Pancreas (tissue), 10 donors: ENCODE data around the gene IGFBP5. TPM values are rescaled to one million over a fixed set of nuclear protein-coding genes. Genes with fewer than 3 reads are reported as not detected.

Experiments
- ATAC-seq, 4 donors: fragments of 200-7000 bp; cut with Tn5 transposase; one replicate each; pipeline versions ENCODE4 v1.8.0 to v1.9.1; 2020; ENCODE audit warnings: mild to moderate bottlenecking in 4 of 4, moderate library complexity in 4 of 4
- DNase-seq, 6 donors: peaks; one replicate each; pipeline ENCODE4 v3.0.0-alpha.2; 2020
- FAIRE-seq: peaks from 2 replicates; lab custom pipeline; 2012; peaks lifted over from hg19 to GRCh38; lab: Jason Lieb, UNC
- H3K27ac ChIP-seq, 4 donors: fragments of 200-600 bp; sonication (generic); 1 replicate in 3 of 4; 2 replicates in 1 of 4; pipeline versions ENCODE4 v1.5.0 to v1.8.0; 2020
- H3K27me3 ChIP-seq, 4 donors: fragments of 200-600 bp; one replicate each; pipeline ENCODE4 v1.8.0; 2021
- H3K36me3 ChIP-seq, 3 donors: fragments of 200-600 bp; sonication (generic) in 1 of 3; one replicate each; pipeline versions ENCODE4 v1.5.0 to v1.8.0; 2020 to 2021
- H3K4me1 ChIP-seq, 3 donors: fragments of 200-600 bp; one replicate each; pipeline ENCODE4 v1.8.0; 2021
- H3K4me3 ChIP-seq, 4 donors: fragments of 200-600 bp; sonication (generic) in 2 of 4; one replicate each; pipeline versions ENCODE4 v1.5.0 to v1.8.0; 2020 to 2021
- H3K9me3 ChIP-seq, 4 donors: fragments of 200-600 bp; one replicate each; pipeline ENCODE4 v1.8.0; 2021
- WGBS, 2 donors: extraction: QIAGEN DNeasy Blood & Tissue Kit; methylation state at CpG; one replicate each; pipeline ENCODE4 v1.1.7; 2013; 5-methylcytosine and 5-hydroxymethylcytosine counted together
- intact Hi-C, 3 donors: fragments of 100-400 bp; cut with DNase I; formaldehyde crosslinking; loops; one replicate each; pipeline versions ENCODE4 v1.11.1 to v1.14.2; 2022
- polyA plus RNA-seq, 2 donors: library from polyadenylated mRNA; stranded (reverse); fragments of 200-250 nt; gene quantifications; one replicate each; pipeline ENCODE4 v1.2.3, GENCODE V29; 2013
- total RNA-seq, 6 donors: library from RNA; stranded (reverse); fragmentation: NEBNext Ultra II Directional in 4 of 6; extraction: Animal tissue kit (Norgen Biotek cat#: 25700) in 4 of 6; gene quantifications; one replicate each; pipeline versions ENCODE4 v1.2.1 to v1.2.4, GENCODE V29; 2021 to 2023
- TF ChIP-seq, protein P1 (sequence below), 4 donors: fragments of 200-600 bp; sonication (generic) in 3 of 4; IDR thresholded peaks; one replicate each; pipeline versions ENCODE4 v1.5.0 to v1.8.0; 2021; ENCODE audit warnings: antibody characterized with exemption in 4 of 4
- donor health status: healthy with polysubstance abuse.
- donor health status: DM: no; HTN: no; CAD: no; lungs with moderate emphysema.
- donor health status: DM: no; HTN: no; CAD: no.
- donor health status: control.
- donor health status: control.
- donor health status: Bipolar disorder and iron deficiency.
- donor health status: DM: yes; HTN: yes; CAD: no.
- donor health status: DM: no; HTN: no; CAD: no.
- donor health status: DM: no; HTN: no; CAD: no.
- donor health status: DM: yes; HTN: yes; CAD: no.

IGFBP5 gene
- total and polyA plus RNA-seq, 8 donors: 8.2 to 91.6 (median 23.2) TPM

DNA sequence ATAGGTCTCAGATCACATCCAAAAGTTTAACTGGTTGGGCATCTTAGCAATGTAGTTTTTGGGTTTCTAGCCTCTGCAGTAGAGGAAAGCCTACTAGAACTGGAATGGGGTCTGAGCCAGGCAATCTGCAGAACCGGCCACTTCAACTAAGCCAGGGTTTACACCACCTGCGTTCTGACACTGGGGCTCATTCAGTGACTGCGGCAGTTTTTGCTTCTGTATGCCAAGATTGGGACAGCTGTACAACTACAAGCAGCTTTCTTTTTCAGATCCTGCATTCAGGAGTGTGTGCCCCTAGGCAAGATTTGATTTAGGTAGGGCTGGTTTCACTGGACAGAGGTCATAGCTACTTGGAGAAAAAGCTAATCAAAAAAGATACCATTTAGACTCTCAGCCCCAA lies 43.7 kb upstream of the IGFBP5 start:
- Histone ChIP-seq H3K4me3 (no peak overlapping the region), H3K4me1 (no peaks in the 10 kb centered on the region), H3K9me3 (no peaks in the 10 kb centered on the region), H3K27ac (no peak overlapping the region), H3K27me3 (no peaks in the 10 kb centered on the region), H3K36me3 (no peaks in the 10 kb centered on the region)
- DNase-seq (no peak), ATAC-seq (no peak), FAIRE-seq (no peak)
- intact Hi-C loops: no loop called here
- TF ChIP-seq, protein P1, sequence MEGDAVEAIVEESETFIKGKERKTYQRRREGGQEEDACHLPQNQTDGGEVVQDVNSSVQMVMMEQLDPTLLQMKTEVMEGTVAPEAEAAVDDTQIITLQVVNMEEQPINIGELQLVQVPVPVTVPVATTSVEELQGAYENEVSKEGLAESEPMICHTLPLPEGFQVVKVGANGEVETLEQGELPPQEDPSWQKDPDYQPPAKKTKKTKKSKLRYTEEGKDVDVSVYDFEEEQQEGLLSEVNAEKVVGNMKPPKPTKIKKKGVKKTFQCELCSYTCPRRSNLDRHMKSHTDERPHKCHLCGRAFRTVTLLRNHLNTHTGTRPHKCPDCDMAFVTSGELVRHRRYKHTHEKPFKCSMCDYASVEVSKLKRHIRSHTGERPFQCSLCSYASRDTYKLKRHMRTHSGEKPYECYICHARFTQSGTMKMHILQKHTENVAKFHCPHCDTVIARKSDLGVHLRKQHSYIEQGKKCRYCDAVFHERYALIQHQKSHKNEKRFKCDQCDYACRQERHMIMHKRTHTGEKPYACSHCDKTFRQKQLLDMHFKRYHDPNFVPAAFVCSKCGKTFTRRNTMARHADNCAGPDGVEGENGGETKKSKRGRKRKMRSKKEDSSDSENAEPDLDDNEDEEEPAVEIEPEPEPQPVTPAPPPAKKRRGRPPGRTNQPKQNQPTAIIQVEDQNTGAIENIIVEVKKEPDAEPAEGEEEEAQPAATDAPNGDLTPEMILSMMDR (IDR thresholded peaks at IDR 0.05): no peak
- WGBS, 2 donors: 67 to 69% methylated on average over 3 of the region's 3 CpGs

DNA sequence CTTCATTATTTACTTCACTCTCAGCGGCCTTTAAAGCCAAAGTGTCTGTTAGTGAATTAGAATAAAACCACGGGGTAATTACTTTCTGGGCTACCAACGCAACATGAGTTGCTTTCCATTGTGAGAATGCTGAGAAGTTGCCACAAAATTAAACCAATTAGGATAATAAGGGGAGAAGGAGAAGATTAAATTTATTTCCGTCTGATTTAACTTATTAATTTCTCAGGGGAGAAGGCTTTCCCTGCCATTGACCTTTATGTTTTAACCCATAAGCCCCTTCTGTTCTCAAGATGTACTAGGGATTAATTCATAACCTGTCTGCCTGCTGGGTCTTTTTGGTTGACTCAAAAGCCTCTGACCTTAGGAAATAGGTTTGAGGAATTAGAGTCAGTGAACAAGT lies 42.3 kb upstream of the IGFBP5 start:
- DNase-seq: no peak
- intact Hi-C loops: no loop called here
- no peaks in the 10 kb centered on the region for H3K4me1 ChIP-seq
- TF ChIP-seq, protein P1 (IDR thresholded peaks at IDR 0.05): no peak
- WGBS, 2 donors: 75 to 81% methylated on average over 4 of the region's 4 CpGs
- no peaks in the 10 kb centered on the region for H3K36me3 ChIP-seq
- no peaks in the 10 kb centered on the region for H3K9me3 ChIP-seq
- H3K27ac ChIP-seq: no peak overlapping the region
- H3K4me3 ChIP-seq: no peak overlapping the region
- no peaks in the 10 kb centered on the region for H3K27me3 ChIP-seq
- FAIRE-seq: no peak
- no peak for ATAC-seq

DNA sequence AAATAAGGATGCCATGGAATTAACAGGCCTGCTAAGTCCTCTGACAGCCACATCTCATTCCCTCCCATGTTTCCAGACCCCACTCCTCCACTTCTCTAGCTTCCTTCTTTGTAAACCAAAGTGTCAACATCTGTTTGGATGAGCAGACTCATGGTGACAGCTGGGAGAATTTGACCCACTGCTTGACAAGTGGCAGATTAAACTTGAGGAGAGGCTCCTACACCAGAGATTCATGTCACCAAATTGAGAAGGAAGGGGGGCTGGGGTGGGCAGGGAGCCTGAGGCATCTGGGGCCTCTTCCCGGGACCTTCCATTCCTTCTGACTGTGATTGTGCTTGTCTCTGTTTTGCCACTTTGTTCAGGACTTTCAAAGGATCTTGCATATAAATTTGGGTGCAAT lies 41.0 kb upstream of the IGFBP5 start:
- H3K36me3 ChIP-seq: no peaks in the 10 kb centered on the region
- 0% methylated on average over 1 of the region's 1 CpG for WGBS, 2 donors
- intact Hi-C loops: no loop called here
- no peaks in the 10 kb centered on the region for H3K9me3 ChIP-seq
- H3K27ac ChIP-seq: no peak overlapping the region
- H3K4me3 ChIP-seq: no peak overlapping the region
- H3K27me3 ChIP-seq: no peaks in the 10 kb centered on the region
- no peak for FAIRE-seq
- H3K4me1 ChIP-seq: no peaks in the 10 kb centered on the region
- no peak for DNase-seq
- TF ChIP-seq, protein P1 (IDR thresholded peaks at IDR 0.05): no peak
- ATAC-seq: no peak

DNA sequence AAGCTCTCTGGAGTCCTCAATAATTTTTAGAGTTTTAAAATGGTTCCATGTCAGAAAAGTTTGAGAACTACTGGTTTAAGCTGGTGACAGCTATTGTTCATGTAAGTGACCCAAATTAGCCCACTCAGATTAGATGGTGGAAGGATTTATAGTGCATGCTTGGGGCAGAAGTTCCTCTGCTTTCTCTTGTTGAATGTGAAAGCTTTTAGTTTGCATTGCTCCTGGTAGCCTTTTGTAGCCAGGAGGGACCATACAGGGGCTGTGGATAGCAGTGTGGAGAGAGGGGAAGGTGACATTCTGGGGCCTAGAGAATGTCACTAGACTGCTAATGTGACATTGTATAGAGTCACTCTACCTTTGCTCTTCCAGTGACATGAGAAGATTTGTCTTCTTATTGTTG lies 40.3 kb upstream of the IGFBP5 start:
- Histone ChIP-seq H3K4me3 (no peak overlapping the region), H3K27me3 (no peaks in the 10 kb centered on the region), H3K27ac (no peak overlapping the region), H3K9me3 (no peaks in the 10 kb centered on the region), H3K4me1 (no peaks in the 10 kb centered on the region), H3K36me3 (no peaks in the 10 kb centered on the region)
- TF ChIP-seq, protein P1 (IDR thresholded peaks at IDR 0.05): no peak
- FAIRE-seq: no peak
- no peak for DNase-seq
- intact Hi-C loops: no loop called here
- no peak for ATAC-seq

DNA sequence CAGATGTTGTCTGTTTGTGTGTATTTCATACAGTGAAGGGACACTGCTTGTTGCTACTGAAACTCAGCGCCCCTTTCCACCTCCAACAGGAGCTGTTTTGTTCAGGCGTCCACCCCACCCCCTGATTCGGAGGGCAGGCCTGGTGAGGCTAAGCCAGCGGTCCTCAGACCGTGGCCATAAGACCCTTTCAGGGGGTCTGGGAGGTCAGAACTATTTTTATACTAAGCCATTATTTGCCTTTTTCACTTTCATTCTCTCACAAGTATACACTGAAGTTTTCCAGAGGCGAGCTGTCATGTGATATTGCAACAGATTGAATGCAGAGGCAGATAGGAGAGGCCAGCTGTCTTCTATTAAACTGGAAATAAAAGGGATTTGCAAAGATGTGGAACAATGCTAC lies 39.7 kb upstream of the IGFBP5 start:
- no peaks in the 10 kb centered on the region for H3K36me3 ChIP-seq
- DNase-seq (no peak), ATAC-seq (no peak), FAIRE-seq (no peak)
- TF ChIP-seq, protein P1 (IDR thresholded peaks at IDR 0.05): no peak
- no peaks in the 10 kb centered on the region for H3K4me1 ChIP-seq
- H3K27ac ChIP-seq: no peak overlapping the region
- H3K4me3 ChIP-seq: no peak overlapping the region
- no peaks in the 10 kb centered on the region for H3K27me3 ChIP-seq
- H3K9me3 ChIP-seq: no peaks in the 10 kb centered on the region
- WGBS, 2 donors: 69 to 80% methylated on average over 6 of the region's 6 CpGs
- intact Hi-C loops: no loop called here
